SW480 (cell line): ENCODE data around the gene HIPK2.

Experiments
- DNase-seq: peaks from one replicate; pipeline ENCODE4 v3.0.0-alpha.2; 2016; ENCODE audit warnings: low spot score

Gene HIPK2

DNA sequence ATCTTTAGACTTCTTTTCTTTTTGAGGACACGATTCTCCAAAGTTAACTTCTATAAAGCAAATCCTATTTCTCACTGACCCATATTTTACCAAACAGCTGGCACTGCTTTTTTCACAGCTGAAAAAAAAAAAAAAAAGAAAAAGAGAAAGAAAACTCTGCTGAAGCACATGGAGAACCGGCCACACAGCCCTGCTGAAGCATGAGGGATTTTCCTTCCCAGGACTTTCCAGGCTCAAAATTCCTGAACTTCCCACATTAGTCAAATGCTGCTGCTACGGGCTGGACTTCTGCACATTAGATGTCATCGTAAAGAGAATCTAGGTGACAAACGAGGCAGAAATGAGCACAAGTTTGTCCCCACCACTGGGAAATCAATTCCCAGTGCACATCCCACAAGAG is 25.2 kb downstream of the HIPK2 start:
- no peak for DNase-seq

DNA sequence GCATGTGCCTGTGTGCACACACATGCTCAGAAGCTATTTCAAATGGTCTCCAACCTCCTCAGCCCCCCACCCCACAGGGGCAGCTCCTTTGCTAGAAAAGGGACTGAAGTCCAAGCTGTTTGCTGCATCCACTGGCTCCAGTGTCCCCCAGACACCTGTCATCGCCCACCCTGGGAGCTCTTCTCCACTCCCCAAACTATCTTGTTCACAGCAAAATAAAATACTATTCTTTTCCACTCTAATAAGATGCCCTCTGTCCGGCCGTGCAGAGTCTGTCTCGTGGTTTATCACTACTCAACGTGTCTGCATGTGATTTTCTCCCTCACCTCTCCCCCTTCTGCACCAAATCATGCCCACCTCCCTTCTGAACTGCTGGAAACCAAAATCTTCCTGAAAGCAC is 25.6 kb downstream of the HIPK2 start:
- no peak for DNase-seq

DNA sequence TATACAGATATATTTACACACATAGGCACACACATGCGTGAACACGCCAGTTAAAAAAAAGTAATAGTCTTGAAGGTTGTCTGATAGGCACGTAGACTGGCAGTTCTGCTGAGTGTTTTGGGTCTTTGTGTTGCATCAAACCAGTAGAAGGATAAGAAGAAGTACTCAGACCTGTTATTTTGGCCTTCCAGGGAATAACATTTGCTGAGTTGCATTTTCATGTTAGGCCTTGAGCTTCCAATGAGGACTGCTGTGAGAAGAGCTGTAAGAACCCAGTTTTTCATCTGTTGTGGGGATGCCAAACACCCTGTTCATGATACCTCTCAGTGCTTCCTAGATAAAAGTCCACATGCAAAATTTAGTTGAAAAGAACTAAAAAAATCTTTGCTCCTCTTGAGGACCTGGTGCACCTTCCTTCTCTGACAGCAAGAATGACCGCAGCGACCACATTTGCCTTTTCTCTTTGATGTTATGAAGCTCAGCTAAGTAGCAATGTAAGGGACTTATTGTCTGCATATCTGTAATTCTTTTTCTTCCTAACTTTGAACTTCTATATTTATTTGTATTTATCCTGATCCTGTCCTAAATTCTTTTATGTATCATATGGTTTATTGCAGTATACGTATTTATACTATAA is 27.2 kb downstream of the HIPK2 start:
- no peak for DNase-seq

DNA sequence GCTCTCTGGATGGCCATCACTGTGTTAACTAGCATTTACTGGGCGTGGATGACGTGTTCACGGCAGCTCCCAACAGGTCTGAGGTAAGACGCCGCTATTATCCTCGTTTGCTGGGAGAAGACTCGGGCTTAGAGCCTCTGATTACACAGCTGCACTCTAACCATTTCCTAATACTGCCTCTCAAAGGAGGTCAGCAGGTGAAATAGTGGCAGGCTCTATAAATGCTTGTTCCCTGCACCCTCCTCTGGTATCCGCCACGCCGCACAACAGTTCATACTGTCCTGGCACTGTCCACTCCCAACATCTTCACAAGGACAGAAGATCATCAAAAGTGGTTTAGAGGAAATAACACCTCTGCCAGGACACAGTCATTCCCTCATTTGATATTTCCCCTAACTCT is 28.3 kb downstream of the HIPK2 start:
- no peak for DNase-seq

DNA sequence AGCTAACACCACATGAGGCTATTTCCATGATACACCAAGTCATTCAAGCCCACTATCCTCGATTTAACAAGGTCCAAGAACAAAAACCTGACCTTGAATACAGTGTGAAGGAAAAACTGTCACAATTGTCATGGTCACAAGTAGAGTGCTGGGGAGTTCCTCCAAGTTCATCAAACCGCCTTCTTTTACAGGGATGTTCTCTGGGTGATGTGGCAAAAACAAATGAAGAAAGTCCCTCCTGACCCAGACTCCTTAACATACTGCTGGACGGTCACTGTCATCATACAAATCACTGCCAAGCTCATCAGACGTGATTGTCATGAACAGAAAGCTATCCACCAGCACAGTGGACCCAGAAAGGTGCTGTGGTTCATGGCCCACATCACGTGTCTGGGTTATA is 28.9 kb downstream of the HIPK2 start:
- no peak for DNase-seq

DNA sequence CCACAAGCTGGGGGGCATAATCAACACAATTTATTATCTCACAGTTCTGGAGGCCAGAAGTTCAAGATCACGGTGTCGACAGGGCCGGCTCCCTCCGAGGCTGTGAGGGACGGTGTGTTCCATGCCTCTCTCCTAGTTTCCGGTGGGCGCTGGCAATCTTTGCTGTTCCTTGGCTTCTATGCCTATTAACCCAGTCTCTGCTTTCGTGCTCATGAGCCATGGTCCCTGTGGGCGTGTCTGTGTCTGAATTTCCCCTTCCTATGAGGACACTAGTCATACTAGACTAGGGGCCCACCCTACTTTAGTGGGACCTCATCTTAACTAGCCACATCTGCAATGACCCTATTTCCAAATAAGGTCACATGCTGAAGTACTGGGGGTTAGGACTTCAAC is 29.4 kb downstream of the HIPK2 start:
- DNase-seq, result no peak

DNA sequence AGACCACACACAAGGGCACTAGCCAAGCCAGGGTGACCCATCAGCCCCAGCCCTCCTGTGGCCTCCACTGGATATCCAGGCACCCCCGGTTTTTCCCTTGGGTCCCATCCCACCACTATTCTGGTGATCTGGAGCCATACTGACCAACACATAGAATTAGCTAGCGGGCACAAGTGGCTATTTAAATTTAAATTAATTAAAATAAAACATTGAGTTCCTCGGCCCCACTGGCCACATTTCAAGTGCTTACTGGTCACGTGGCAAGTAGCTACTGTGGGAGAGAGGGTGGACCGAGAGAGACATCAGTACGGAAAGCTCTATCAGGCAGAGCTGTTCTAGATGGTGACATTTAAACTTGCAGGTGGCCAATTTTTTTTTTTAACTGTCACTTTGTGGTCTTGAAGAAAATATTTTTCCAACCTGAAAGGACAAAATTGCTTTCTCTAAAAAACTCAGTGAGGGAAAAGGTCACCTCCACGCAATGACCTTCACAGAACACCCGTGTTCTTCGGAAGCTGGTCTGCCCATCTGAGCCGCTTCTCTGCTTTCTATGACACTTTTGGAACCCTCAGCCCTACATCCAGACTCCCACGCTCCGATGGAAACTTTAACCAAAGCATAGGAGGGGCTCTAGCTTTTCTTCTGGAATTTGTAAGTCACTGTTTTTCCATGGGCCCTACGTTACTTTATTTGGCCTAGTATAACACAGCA is 30.0 kb downstream of the HIPK2 start:
- no peak for DNase-seq

DNA sequence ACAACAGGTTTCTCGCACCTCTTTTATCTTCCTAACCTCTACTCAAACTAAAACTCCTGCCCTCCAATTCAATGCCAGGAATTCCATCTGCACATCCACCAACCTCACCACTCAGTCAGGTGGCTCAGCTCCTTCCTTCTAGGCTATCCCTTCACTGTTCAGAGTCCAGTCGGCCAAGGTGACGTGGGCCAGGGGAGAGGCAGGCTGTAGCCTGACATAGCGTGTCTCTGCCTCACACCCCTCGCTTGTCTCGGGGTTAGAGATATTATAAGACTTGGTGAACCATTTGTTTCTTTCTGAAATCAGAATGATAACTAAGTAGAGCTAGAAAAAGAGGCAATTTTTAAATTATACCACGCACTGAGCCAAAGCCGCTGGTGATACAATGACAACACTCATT is 31.1 kb downstream of the HIPK2 start:
- DNase-seq, result no peak

DNA sequence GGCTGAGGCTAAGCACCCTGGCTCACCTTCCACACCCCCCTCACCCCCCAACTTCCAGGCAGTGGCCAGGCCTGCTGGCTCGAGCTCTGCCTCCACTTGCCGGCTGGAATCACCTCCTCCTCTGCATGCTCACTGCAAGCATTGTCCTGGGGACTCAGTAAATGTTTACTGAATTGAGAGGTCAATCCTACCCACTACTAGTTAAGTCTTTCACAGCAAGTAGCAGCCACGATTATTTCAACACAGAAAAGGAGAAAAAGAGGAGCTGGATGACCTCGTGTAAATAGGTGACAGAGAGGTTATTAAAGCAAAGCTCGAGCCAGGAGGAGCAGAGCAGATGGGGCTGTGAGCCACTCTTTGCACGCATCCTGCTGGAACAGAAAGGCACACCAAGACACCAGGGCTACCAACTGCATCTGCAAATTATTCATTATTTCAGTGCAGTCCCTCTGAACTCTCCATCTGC is 32.1 kb downstream of the HIPK2 start:
- no peak for DNase-seq

DNA sequence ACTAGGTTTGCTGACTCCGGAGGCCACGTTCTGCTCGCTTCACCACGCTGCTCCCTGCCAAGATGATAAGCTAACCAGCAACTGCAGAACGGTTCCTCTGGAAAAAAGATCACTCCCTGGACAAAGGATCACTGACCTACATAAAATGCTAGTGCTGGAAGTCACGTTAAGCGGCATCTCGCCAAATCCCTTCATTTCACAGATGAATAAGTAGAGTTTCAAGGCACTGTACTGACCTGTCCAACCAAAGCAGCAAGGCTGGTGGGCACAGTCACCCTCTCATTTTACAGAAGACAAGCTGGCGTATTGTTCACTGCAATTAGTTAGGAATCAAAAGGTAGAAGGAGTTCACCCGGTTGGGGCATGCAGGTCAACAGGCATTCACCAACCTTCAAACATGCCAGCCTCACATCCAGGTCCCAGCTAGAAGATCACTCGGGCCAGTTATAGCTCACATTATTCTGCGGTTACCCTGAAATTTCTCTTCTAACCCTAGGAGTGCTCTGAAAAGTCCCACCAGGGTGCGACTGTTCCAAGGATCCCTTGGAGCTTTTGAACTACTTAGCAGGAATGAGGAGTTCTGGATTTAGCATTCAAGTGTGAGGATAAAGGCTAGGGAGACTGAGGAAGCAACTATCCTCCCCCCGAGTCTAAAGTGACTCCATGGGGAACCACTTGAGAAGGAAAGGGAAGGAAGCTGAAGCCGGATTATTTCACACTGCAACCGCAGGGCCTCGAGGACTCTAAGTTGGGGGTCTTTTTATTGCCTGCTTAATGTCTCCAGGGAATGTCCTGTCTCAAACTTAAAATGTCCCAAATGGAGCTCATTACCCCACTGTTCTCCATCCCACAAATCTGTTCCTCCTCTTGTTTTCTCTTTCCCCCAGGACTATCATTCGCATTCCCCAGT is 32.8 kb downstream of the HIPK2 start:
- DNase-seq, result no peak

DNA sequence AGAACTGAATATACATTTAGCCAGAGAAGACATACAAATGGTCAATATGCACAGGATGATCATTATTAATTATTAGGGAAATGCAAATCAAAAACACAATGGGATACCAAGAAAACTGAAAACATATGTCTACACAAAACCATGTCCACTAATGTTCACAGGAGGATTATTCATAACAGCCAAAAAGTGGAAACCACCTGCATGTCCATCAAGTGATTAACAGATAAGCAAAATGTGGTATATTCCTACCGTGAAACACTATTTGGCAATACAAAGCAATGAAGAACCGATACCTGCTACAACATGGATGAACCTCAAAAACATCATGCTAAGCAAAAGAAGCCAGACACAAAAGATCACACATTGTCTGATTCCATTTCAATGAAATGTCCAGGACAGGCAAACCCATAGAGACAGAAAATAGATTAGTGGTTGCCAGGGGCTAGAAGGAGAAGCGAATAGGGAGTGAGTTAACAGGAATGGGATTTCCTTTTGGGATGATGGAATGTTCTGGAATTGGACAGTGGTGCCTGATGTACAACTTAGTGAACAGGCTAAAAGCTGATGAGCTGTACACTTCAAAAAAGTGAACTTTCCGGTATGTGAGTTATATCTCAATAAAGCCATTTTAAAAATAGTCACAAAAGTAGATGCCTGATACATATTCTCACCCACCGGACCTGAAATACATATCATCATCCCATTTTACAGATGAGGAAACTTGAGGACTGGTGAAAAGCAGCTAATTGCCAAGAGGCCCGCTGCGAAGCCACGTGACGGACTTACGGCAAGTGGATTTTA is 33.6 kb downstream of the HIPK2 start:
- DNase-seq, result no peak

DNA sequence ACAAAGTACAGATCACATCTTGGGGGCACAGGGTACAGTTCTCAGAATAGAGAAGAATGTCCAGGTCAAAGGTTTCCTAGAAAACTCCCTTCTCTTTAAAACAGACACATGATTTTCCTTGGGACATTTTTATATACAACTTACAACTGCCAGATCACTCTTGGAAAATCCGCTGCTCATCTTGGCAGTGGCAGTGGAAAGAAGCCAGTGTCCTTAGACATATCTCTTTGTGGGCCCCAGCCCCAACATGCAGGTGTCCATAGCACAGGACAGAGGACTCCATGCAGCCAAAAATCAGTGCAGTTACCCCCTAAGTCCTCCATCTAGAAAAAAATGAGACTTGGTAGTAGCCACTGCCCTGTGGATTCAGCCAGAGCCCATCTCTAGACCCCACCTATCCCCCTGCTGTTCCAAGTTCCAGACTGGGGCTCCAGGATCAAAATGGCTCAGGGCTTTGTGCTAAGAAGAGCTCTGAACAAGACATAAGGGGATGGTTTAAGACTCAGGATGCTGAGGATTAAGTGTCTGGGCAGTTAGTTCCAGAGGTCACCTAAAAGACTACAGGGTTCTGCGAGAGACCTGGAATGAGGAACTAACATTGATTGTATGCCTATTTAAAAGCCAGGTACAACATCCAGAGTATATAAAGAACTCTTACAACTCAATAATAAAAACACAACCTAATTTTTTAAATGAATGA is 34.4 kb downstream of the HIPK2 start:
- DNase-seq, result no peak

DNA sequence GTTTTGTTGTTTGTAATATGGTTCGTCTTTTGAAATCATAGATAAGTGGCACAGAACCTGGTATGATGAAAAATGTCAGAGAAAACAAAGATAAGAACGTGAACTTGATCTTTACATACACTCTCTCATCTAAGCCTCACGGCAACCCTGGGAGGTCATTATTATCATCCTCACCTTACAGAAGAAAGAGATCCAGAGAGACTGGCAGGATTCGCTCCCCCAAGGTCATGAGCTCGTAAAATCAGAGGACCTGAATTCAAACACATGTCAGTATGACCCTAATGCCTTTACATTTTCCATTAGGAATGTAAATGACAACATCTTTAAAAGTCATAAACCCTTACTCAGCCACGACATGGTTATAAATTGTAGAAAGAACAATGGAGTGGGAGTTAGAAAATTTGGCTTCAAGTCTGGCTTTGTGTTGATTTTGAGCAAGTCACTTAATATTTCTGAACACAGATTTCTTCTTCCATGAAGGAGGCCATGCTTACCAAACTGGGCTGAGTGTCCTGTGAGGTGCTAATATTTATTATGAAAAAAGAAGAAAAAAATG is 35.9 kb downstream of the HIPK2 start:
- DNase-seq, result no peak

DNA sequence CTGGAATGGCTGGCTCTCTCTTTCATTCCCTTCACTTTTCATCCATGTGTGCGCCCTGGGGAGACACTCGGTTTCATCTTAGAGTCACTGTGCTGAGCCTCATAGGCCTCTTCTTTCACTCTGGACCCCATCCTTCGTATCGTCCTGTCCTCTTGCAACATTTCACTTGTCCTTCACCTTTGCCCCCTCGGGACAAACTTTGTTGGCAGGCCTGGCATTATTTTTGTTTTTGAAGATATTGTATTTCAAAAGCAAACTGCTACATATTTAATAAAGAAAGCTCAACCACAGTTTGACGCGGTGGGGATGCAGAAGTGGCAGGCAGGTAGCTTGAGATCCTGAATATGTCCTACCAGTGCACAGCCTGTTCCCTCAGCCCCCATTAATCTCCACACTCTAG is 36.6 kb downstream of the HIPK2 start:
- DNase-seq, result no peak

DNA sequence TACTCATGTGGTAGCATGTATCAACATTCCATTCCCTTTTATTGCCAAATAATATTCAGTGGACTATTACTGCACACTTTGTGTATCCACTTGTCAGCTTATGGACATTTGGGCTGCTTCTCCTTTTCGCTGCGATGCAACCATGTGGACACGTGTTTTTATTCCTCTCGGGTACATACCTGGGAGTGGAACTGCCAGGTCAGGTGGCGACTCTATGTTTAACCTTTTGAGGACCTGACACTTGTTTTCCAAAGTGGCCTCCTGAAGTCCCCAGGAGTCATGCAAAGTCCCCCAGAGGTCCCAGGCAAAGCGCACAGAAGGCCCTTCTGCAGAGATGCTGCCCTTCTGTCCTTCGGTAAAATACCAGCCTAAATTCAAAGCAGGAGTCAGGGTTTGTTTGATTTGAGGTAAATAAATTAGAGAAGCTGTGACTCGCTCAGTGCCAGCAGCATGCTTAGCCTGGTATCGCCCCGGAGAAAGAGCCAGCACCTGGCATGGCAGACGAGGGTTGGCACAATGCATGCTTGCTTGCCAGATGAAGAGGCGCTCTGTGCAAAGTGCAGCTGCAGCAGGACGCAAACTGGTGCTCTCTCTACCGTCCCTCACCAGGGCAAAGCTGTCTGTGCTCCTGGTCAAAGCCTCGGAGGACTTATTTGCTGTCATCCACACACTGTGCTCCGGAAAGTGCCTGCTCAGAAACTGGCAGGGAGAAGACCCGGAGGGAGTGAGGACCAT is 37.8 kb downstream of the HIPK2 start:
- no peak for DNase-seq

DNA sequence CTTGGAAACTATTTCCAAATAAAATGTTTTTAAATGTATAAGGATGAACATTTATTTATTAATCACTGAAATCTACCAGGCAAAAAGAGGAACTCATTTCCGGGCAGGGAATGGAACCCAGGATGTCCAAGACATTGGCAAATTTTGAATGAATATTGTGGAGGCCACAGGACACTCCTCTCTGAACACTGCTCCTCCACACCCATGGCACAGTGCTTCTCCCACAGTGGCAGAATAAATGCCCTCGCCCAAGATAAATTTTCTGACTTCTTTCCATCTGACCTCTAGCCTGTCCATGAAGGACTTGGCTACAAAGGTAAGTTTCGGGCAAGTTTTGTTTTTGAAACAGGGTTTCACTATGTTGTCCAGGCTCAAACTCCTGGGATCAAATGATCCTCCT is 39.0 kb downstream of the HIPK2 start:
- no peak for DNase-seq

DNA sequence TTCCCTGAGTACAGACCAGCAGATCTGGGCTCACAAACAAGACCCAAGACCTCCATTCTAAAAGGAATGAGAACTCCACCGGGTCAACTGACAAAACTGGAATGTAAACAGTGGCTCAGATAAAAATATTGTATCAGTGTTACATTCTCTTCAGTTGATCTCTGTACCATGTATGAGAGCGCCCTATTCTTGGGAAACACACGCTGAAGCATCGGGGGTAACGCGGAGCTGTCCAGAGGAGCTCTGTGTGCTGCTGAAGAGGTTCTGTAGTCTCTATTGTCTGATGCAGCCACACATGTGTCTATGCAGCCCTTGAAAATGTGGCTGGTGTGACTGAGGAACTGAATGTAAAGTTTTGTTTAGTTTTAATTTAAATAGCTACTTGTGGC is 39.7 kb downstream of the HIPK2 start:
- no peak for DNase-seq

DNA sequence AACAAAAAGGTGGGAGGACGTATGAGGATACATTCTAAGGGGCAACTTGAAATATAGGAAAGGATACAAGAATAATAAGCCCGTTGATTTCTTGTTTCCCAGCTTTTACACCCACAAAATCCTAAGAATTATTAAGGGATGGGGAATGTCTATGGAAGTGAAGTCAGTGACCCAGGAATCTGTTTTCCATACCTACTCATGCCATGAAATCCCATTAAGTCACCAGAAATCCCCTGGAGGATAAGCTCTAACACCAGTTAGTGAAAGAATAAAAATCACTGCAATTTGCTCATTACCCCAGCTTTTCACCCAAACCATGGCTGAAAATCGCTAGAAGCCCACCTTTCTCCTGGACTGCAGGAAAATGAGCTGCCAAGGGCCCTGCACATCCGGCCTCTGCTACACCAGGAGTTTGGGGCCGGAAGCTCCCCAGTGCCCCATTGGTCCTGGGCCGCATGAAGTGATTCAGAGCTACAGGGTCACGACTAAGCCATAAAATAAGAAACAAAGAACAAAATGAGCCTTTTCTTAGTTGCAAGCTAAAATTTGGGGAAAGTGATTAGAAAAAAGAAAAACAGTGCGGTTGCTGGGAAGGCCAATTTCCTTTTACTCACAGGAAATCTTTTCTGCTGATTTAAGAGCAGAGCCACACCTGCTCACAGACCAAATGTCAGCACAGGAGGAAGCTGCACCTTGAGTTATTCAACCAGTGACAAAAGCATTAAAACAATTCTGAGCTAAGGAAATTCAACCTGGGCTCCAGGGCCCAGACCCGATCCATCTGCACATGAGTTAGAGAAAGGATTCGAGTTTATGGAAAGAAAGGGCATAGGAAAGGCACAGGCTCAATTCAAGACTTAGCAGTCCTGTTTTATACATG is 40.3 kb downstream of the HIPK2 start:
- DNase-seq, result no peak

DNA sequence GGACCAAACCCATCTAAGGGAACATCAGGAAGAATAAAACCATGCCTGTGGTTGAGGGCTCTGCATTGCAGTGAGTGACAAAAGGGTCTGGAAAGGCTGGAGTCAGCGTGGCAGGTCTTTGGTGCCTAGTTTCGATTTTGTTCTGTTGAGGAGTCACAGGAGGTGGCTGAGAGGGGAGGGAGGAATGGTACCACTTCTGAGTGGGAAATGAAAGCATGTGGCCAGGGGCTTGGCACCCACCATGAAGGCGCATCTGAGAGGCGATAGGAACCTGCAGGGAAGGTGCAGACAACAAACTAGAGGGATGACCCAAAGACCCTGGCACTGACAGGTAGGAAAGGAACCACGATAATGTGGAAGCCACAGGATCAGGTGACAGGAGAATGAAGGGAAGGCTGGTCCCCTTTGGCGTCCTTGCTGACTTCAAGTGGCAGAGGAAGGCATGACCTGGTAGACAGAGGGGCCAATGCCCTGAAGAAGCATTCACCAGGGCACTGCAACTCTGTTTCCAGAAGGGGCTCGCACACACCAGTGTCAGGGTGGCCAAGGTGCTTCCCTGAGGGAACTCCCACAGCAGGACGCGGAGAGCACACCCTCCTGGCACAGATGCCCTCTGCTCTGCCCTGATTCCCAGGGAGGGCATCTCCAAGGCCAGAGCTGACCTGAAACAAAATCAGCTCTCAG is 41.7 kb downstream of the HIPK2 start:
- DNase-seq, result no peak
